HG03460 (cell line): ENCODE measurements around the gene C12orf54.
"Not testable (repeated sequence)": the region's sequence is repeated elsewhere in the genome, so short reads cannot be mapped to it uniquely, and the experiment has no call there.

ENCODE experiments used
- ATAC-seq: cut with Tn5 transposase; IDR thresholded peaks from one replicate; pipeline ENCODE4 v1.9.1; 2021; ENCODE audit not compliant: unreplicated experiment

The C12orf54 gene

DNA sequence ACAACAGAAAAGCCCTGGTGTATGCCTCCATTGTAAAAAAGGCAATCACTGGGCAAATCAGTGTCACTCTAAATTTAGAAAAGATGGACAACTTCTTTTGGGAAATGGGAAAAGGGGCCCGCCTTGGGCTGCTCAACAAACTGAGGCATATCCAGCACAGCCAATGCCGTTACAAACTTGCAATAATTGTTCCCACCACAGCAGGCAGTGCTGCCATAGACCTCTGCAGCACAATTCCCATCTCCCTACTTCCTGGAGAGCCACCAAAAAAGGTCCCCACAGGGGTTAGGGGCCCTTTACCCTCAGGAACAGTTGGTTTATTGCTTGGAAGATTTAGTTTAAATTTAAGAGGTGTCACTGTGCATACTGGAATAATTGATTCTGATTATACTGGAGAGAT is 26.7 kb downstream of the C12orf54 start:
- ATAC-seq, result no peak

DNA sequence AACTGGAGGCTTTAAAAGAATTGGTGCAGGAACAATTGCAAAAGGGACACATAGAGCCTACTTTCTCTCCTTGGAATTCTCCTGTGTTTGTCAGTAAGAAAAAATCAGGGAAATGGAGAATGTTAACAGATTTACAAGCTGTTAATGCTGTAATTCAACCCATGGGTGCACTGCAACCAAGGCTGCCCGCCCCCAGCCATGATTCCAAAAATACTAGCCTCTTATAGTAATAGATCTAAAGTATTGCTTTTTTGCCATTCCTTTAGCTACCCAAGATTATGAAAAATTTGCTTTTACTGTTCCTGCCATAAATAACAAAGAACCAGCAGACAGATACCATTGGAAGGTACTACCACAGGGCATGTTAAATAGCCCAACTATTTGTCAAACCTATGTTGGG is 27.8 kb downstream of the C12orf54 start:
- ATAC-seq, result no peak

DNA sequence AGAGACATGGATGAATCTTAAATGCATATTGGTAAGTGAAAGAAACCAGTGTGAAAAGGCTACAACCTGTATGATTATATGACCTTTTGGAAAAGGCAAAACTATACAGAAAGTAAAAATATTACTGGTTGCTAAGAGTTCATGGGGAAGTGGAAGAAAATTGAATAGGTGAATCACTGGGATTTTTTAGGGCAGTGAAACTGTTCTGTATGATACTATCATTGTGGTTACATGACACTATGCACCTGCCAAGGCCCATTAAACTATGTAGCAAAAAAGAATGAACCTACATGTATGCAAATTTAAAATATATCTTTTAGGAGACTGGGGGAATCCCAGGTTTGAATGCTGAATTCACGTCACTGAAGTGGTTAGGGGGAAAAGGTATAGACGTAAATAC is 30.6 kb downstream of the C12orf54 start:
- ATAC-seq, result peak; percentile 89

DNA sequence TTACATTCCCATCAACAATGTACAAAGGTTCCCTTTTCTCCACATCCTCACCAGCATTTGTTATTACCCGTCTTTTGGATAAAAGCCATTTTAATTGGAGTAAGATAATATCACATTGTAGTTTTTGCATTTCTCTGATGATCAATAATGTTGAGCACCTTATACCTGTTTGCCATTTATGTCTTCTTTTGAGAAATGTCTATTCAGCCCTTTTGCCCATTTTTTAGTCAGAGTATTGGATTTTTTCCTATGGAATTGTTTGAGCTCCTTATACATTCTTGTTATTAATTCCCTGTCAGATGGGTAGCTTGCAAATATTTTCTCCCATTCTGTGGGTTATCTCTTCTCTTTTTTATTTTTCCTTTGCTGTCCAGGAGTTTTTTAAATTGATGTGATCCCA is 32.4 kb downstream of the C12orf54 start:
- ATAC-seq, result no peak

DNA sequence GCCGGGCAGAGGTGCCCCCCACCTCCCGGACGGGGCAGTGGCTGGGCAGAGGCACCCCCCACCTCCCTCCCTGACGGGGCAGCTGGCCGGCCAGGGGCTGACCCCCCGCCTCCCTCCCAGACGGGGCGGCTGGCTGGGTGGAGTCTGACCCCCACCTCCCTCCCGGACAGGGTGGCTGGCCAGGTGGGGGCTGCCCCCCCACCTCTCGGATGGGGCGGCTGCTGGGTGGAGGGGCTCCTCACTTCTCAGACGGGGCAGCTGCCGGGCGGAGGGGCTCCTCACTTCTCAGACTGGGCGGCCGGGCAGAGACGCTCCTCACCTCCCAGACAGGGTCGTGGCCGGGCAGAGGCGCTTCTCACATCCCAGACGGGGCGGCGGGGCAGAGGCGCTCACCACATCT is 38.1 kb downstream of the C12orf54 start:
- not testable (repeated sequence) for ATAC-seq

DNA sequence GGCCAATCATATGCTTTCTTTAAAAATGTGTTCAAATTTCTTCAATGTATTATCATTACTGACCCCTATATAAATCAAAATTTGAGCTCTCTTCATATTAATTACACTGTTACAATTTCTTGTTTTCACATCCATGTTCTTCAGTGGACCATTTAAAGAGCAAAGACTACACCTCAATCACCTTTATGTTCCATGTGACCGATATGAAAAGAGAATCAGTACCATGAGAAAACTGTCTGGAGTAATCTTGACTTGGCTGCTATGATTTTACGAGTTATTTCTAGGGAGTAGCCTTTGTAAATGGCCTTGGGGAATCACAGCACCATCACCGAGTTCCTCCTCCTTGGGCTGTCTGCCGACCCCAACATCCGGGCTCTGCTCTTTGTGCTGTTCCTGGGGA is 43.0 kb downstream of the C12orf54 start, which contains the start of gene OR8S1:
Gene OR8S1, plus strand, starts transcription at position 301 of the 400 bp plus-strand sequence. Its CDS starts 0 bp downstream, at position 301.
- no peak for ATAC-seq

DNA sequence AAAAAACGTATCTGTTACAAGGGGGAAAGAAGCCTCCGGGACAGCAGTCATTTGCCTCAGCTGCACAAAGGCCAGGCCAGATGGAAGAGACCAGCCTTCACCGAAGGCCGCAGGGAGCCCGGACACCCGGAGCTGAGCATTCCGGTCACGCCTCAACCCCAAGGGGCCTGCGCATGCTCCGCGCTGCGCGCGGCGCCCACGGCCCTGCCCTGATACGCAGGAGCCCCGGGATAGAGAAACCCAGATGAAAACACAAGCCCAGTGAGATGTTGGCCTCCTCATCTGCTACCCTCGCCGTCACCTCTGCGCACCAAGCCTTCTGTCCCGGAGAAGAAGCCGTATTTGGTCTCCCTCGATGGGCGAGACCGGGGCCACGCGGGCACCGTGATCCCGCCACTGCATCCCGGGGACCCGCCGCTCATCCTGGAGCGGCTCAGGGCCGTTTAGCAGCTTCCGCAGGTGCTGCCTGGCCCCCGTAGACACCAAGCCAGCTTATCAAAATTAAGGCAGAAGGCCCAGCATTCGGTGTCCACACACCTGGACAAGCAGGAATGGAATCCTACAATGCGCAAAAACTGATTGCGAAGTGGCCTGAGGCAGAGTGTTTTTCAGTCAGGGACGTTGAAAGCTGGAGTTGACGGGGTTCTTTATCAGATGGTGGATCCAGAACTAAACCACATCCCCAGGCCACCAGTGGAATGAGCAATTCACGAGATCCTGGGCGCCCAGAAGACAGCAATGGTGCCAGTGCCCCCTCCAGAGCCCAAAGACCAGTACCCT is 45.8 kb downstream of the C12orf54 start:
- no peak for ATAC-seq

DNA sequence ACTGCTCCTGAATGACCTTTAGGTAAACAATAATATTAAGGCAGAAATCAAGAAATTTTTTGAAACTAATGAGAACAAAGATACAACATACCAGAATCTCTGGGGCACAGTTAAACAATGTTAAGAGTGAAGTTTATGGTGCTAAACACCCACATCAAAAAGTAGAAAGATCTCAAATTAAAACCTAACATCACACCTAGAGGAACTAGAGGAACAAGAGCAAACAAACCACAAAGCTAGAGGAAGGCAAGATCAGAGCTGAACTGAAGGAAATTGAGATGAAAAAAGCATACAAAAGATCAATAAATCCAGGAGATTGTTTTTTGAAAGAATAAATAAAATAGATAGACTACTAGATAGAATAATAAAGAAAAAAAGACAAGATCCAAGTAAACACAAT is 50.3 kb downstream of the C12orf54 start:
- ATAC-seq, result no peak

DNA sequence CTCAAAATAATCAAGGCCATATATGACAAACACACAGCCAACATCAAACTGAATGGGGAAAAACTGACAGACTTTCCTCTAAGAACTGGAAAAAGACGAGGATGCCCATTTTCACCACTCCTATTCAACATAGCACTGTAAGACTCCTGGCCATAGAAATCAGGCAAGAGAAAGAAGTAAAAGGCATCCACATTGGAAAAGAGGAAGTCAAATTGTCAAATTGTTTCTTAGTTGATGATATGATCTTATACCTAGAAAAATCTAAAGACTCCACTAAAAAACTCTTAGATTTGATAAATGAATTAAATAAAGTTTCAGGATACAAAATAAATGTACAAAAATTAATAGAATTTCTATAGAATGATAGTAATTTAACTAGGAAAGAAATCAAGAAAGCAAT is 54.3 kb downstream of the C12orf54 start:
- ATAC-seq, result no peak

DNA sequence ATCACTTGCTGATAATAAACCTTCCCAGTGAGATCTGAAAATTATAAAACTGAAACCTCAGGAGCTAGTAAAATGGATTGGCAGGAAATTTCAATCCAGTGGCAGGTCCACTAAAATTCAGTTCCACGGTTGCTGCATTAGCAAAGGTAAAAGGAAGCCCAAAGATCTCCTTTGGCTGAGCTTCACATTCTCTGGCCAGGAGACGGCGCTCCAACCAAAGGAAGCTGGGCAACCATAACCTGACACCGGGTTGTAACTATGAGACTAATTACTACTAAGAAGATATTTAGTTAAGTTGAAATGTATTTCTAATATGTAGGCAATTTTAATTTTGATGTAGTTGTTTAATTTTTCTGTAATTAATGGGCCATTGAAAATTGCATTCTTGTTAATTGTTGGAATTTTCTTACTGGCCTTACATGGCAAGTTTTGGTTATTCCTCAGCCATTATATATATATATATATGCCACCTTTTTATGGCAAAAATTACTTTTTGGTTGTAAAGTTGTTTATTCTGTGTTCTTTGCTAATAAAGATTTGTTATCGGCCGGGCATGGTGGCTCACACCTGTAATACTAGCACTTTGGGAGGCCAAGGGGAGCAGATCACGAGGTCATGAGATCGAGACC is 60.1 kb downstream of the C12orf54 start:
- ATAC-seq, result no peak

DNA sequence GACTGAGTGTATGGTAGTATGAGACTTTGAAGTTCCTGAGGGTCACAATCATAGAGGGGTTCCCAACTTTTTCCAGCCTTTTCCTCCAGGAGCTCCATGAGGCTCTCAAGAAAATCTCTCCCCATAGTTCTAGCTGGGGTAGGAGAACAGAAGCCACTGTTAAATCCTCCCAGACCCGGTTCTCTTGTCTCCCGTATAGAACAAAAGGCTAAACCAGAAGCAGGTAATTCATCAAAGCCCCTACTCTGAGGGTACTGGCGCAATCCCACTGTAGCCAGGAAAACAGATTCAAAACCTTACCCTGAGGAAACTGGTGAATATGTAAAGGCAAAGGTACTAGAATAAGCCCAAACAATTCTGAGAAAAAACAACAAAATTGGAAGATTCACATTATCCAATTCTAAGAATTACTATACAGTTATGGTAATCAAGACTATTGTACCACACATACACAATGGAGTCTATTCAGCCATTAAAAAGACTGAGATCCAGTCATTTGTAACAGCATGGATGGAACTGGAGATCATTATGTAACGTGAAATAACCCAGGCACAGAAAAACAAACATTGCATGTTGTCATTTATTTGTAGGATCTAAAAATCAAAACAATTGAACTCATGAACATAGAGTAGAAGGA is 63.7 kb downstream of the C12orf54 start:
- no peak for ATAC-seq
